Pulmonary artery endothelial cell (primary cell): Measurements from ENCODE around the gene ATP6V0D1. TPM values are rescaled to one million over a fixed set of nuclear protein-coding genes. Genes with fewer than 3 reads are reported as not detected.

Source experiments
- DNase-seq: peaks from one replicate; pipeline ENCODE4 v3.0.0-alpha.2; 2011; ENCODE audit warnings: low read depth, low spot score
- total RNA-seq: library from RNA; depleted of rRNA; stranded (reverse); fragments of >200 nt; gene quantifications from 2 replicates; pipeline ENCODE4 v1.2.3, GENCODE V29; 2014

The ATP6V0D1 gene
- total RNA-seq, 1 donor from 2014 or later, result 82.2 TPM

GRCh38 chr16:67394155-67395104 is 86.5 kb downstream of the ATP6V0D1 start:
- DNase-seq, result no peak

- DNase-seq, result no peak
Observed at GRCh38 chr16:67393788-67394154, 87.2 kb downstream of the ATP6V0D1 start.

GRCh38 chr16:67393111-67393787 is 87.7 kb downstream of the ATP6V0D1 start, which contains the start of gene TPPP3:
Gene TPPP3 (minus strand): TSS chr16:67393498. CDS start chr16:67391111, 2,387 bp downstream.
- no peak for DNase-seq

GRCh38 chr16:67392301-67393059 is 88.5 kb downstream of the ATP6V0D1 start:
- DNase-seq, result no peak

- no peak for DNase-seq
Observed at GRCh38 chr16:67391424-67392300, 89.3 kb downstream of the ATP6V0D1 start.

- no peak for DNase-seq
Observed at GRCh38 chr16:67390816-67391423, 90.0 kb downstream of the ATP6V0D1 start.

DNA sequence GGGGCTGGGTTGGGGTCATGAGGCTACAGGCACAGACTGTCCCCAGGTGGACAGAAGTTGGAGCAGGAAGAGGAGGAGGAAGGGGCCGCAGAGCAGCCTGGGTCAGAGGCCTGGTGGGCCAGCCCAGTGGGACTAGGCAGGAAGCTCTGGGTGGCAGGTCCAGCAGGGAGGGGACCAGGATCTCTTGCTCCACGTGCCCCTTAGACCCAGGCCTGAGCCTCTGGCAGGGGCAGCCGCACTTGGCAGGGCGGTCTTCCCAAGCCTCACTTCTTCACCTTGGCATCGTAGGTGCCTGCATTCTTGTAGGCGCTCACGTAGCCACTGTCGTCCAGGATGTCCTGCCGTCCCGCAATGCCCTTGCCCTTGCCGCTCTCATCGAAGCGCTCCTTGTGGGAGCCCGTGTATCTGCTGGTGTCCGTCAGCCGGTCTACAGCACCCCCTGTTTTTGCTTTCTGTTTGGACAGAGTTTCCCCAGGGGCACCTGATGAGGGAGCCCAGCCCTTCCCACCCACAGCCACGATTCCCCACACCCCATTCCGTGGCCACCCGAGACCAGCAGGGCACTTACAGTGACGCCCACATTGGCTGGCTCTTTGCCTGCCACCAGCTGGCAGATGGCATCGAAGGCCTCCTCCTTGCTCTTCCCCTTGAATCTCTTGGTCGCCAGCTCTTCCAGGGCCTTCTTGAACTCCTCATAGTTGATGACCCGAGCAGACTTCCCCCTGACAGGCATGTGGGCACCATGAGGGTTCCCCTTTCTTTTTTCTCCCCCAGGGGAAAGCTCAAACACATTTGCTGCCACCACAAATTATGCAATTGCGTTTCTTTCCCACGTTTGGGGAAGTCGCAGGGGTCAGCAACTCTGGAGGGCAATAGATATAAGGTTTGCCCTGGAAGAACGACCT is 90.8 kb downstream of the ATP6V0D1 start:
- DNase-seq, result no peak

GRCh38 chr16:67388591-67388990 is 92.4 kb downstream of the ATP6V0D1 start:
- no peak for DNase-seq

DNA sequence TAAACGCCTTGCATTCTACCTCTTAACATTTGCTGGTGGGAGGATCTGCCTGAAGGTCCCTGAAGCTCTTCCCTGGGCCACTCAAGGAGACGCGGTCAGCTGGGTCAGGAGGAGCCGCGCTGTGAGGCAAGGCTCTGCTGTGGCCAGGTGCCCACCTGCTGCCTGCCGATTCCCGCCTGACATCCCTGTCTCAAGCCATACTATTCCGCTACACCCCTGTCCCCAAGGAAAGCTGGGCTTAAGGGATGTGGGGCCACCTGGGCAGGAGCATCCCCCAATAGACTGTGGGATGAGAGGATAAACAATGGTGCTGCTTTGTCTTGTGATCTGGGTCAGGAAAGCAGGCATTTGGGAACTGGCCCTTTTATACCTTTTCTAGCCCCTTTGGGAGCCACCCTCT is 92.8 kb downstream of the ATP6V0D1 start:
- no peak for DNase-seq

Other genes starting within 250 kb of the ATP6V0D1 start
- gene FHOD1, start 233.7 kb downstream of the ATP6V0D1 start, total RNA-seq, result 22.1 and 27.0 TPM in 2 replicates
- gene SLC9A5, start 232.2 kb downstream of the ATP6V0D1 start, total RNA-seq, result 0.99 and 1.3 TPM in 2 replicates
- 33.2 and 51.5 TPM in 2 replicates for gene PLEKHG4, start 201.6 kb downstream of the ATP6V0D1 start, total RNA-seq
- 0.28 and 0.33 TPM in 2 replicates for gene KCTD19, start 154.4 kb downstream of the ATP6V0D1 start, total RNA-seq
- 0.32 and 0.92 TPM in 2 replicates for gene LRRC36, start 154.3 kb downstream of the ATP6V0D1 start, total RNA-seq
- gene TPPP3, start 87.7 kb downstream of the ATP6V0D1 start, total RNA-seq, result 0.18 and 0.20 TPM in 2 replicates
- 4.0 and 7.8 TPM in 2 replicates for gene ZDHHC1, start 64.7 kb downstream of the ATP6V0D1 start, total RNA-seq
- gene HSD11B2, start 50.0 kb downstream of the ATP6V0D1 start, total RNA-seq, result not detected in 2 replicates
- gene AGRP, start 2.4 kb upstream of the ATP6V0D1 start, total RNA-seq, result not detected in 2 replicates
- 45.7 and 54.2 TPM in 2 replicates for gene RIPOR1, start 47.7 kb upstream of the ATP6V0D1 start, total RNA-seq
- 25.1 and 35.3 TPM in 2 replicates for gene CTCF, start 81.4 kb upstream of the ATP6V0D1 start, total RNA-seq
- 0.67 and 0.79 TPM in 2 replicates for gene CARMIL2, start 164.0 kb upstream of the ATP6V0D1 start, total RNA-seq
- gene ACD, start 179.1 kb upstream of the ATP6V0D1 start, total RNA-seq, result 15.3 and 22.5 TPM in 2 replicates
- gene PARD6A, start 179.8 kb upstream of the ATP6V0D1 start, total RNA-seq, result 5.5 and 6.1 TPM in 2 replicates
- 21.9 and 23.1 TPM in 2 replicates for gene ENKD1, start 185.6 kb upstream of the ATP6V0D1 start, total RNA-seq
- gene C16orf86, start 185.7 kb upstream of the ATP6V0D1 start, total RNA-seq, result 2.6 and 3.7 TPM in 2 replicates
- 40.6 and 41.6 TPM in 2 replicates for gene GFOD2, start 238.2 kb upstream of the ATP6V0D1 start, total RNA-seq